HG03342 (cell line): ENCODE data around the gene MKRN2OS.

ENCODE experiments used
- ATAC-seq: cut with Tn5 transposase; IDR thresholded peaks from one replicate; pipeline ENCODE4 v1.9.1; 2021; ENCODE audit warnings: mild to moderate bottlenecking, moderate library complexity; ENCODE audit not compliant: unreplicated experiment

MKRN2OS gene, protein sequence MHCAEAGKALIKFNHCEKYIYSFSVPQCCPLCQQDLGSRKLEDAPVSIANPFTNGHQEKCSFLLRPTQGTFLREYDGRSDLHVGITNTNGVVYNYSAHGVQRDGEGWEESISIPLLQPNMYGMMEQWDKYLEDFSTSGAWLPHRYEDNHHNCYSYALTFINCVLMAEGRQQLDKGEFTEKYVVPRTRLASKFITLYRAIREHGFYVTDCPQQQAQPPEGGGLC

DNA sequence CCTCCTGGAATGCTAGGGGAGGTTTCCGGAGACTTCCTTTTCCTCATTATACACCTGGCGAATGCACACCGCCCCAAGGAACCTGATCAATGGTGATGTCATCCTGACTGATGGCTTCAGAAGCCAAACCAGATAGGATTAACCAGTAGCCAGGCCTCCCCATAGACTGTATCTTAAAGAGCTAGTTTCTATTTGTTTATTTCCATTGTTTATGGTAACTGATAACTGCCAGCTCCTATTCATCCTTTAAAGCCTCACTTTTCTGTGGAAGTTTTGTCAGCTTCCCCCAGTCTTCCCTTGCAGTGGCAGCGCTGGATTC, at the start of gene MKRN2OS:
Gene MKRN2OS (minus strand): TSS at position 27 of the 319 bp plus-strand sequence. CDS start 35 bp downstream, outside the sequence.
- ATAC-seq, result no peak

DNA sequence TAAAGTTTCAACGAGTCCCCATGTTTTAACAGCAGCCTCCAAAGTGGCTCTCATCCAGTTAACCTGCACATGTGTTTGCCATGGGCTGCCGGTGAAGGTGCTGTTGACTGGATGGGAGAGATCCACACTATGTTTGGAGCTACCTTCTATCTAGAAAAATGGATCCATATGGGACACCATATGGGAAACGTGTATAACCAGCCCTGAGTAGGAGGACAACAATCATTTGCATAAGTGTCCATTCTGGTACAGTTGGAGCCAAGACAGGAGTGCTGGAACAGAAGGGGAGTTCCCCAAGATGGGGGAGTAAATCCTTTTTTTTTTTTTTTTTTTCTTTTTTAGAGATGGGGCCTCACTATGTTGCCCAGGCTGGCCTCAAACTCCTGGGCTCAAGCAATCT, 48.2 kb upstream of the MKRN2OS start:
- ATAC-seq, result no peak

DNA sequence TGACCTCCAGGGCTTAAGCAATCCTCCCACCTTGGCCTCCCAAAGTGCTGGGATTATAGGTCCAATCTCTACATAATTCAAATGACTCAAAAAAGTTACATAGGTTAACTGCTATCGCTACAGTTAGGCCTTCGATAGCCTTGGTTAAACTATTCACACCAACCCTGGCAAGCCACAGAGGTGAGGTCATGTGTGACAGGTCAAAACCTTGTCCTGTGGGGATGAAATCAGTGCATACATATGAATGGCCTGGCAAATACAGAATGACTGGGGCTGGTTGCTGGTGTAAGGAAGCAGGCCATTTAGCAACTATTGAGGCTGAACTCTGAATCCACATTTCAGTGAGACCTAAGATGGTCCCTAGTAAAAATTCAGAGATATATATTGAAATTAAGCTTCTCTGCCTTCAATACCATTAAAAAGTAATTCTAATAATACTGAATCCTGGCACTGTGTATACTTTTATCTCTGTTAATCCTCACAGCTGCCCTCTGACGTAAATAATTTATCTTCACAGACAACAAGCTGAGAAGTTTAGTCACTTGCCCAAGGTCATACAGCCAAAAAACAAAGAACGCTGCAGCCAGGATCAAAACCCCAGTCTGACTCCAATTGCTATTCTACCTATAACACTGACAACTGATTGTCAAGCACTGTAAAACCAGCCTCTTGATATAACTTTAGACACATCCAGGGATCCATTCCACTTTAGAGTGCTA, 46.9 kb upstream of the MKRN2OS start:
- no peak for ATAC-seq

DNA sequence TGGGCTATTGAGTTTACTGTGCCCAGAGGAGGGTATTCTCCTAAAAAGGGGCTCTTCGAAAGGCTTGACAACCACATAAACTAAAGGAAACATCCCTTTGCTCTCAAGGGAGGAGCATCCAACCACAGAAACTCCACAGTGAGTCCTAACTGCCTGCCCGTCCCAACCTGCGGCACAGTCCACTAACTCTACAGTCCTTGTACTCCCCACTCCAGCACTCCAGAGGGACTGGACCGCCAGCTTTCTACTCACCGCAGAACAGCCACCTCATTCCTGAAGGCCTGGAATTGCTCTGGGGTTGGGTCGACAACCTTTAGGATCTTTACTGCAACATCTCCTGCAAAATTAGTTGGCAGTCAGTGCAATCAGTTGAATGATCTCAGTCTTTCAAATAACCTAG, 46.2 kb upstream of the MKRN2OS start:
- ATAC-seq, result no peak

DNA sequence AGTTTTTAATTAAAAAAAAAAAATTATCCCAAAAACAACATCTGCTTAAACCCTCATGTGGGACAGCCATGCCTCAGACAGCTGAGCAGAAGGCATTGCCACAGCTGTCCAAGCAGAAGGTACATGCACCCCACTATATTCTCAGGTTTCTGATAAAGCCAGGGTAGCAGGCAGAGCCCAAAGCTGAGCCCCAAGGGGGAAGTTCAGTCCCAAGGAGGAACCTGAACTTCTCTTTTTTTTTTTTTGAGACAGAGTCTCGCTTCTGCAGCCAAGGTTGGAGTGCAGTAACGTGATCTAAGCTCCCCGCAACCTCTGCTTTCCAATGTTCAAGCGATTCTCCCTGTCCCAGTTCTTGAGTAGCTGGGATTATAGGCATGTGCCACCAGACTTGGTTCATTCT, 44.8 kb upstream of the MKRN2OS start:
- no peak for ATAC-seq

DNA sequence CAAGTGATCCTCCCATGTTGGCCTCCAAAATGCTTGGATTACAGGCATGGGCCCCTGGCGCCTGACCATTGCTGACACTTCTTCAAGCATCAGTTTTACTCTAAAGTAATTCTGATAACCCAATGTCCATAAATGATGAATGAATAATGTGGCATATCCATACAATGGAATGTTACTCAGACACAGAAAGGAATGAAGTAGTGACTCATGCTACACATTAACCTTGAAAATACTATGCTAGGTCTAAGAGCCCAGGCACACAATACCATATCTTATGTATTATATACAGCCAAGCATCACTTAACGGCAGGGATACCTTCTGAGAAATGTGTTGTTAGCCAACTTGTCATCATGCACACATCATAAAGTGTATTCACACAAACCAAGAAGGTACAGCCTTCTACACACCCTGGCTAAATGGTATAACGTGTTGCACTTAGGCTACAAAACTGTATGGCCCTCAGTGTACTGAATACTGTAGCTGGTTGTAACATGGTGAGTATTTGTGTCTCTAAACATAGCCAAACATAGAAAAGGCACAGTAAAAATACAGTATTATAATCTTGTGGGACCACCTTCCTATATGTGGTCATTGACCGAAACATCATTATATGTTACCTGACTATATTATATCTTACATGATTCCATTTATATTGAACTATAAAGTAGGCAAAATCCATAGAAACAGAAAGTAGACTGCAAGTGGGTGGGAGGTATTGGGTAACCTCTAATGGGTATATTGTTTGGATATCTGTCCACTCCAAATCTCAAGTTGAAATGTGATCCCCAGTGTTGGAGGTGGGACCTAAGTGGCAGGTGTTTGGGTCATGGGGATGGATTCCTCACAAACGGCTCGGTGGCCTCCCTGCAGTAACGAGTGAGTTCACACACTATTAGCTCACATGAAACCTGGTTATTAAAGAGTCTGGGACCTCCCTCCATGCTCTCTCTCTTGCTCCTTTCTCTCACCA, 43.0 kb upstream of the MKRN2OS start:
- ATAC-seq, result no peak

DNA sequence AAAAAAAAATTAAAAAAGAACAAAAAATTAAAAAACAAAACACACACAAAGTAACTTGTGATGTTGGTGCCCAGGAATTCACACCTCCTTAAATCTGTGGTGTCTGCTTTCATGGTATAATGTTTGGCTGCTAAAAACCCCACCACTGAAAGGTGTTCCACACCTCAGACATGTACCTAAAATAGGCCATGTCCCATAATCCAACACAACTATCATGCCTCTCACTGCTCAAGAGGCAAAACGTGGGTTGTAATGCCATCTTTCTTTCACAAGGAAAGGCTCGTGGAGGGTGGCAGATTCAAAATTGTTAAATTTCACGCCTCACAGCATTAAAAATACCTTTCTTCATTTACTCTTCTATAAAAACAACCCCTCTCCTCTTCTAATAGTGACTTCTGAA, 41.1 kb upstream of the MKRN2OS start:
- no peak for ATAC-seq

DNA sequence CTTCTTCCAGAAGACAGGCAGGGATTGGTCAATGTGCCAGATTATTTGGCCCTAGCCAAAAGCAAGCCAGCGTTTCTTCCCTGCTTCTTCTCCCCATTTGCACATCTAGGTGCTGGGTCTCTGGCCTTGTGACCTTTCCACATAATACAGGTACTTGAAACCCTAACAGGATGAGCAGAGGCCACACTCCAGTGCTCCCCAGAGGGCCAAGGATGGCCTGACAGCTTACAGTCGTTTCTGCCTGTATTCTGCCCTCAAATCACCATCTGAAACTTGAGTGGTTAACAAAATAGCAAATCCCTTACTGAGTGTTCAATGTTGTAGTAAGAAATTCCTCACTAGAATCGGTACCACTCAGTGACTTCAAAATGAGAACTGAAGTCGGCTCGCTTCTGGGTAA, 40.7 kb upstream of the MKRN2OS start:
- no peak for ATAC-seq

DNA sequence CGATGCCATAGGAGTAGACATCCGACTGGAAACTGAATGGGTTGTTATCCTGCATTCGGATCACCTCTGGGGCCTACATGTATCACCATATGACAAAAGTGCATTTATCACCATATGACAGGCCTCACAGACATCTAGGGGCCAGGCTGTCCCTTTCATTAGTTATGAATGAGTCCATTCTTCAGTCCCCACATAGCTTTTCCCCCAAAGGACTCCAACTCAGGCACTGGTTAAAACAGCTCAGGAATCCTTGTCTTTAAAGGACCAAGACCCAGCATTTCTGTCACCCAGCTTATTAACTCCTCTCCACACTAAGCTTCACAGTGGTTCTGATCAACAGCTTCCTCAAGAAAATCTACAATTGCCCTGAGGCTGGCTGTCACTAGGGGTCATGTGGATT, 39.9 kb upstream of the MKRN2OS start:
- no peak for ATAC-seq

DNA sequence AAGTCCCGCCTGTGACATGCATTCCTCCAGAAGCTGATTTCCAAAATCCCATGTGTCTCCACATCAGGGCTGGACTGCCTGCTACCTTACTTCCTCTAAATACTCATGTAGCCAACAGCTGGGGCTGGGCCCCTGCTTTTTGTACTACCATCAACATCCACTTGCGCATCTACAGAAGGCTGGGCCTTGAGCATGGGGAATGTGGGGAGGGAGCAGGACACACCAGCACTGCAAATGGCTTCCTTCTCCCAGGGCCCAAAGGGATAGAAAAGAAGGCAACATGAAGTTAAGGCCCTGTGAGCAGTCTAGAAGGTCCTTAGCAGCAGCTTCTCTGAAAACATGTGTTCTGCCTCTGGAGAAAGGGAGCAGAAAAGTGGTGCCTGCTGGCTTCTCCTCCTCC, 38.8 kb upstream of the MKRN2OS start:
- ATAC-seq, result no peak

DNA sequence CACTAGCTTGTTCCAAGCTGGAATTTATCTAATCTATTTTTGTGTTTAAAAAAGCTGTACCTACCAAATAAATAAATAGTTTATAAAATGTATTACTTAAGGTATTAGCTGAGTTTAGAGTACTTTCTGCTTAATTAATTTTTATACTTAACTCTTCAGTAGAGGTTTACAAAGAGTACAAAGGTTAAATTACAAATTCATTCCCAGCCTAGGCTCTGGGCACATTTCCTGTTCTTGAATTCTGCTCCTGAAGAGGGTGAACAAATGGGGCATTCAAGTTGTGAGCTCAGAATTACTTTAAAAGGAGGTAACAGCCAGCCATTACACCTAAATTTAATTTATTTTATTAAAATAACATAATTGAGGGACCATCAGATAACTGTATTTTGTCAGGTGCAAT, 38.0 kb upstream of the MKRN2OS start:
- ATAC-seq, result no peak

DNA sequence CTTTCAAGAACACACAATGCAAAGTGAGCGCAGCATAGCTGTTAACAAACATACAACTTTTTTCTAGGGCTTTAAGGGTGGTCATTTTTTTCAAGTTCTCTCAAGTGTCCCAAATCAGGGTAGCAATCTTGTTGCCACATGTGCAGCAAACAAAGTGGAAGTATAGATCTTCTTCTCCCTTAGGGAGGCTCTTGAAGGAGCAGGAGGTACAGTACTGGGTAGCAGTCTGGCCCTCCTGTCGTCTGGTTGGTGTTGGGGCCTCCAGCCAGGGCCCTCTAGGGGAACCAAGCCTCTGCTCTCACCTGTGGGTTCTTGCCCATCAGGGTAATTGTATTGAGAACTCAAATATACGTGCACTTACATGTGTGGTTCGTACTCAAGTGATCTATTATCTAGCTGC, 37.4 kb upstream of the MKRN2OS start:
- ATAC-seq, result no peak

DNA sequence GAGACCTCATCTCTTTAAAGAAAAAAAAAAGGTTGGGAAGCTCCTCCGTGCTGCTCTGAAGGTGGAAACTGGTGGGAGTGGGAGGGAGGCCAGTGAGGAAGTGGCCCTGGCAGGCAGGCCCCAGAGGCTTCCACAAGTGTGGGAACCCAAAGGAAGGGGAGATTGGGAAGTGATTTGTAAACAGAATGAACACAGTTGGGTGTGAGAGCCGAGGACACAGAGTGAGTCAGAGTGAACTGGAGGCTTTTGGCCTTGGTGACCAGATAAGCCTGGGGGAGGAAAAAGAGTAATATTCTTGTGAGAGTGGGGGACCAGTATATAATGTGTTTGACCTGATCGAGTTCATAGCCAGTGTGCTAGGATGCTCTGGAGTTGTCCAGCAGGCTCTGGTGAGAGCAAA, 34.6 kb upstream of the MKRN2OS start:
- no peak for ATAC-seq

DNA sequence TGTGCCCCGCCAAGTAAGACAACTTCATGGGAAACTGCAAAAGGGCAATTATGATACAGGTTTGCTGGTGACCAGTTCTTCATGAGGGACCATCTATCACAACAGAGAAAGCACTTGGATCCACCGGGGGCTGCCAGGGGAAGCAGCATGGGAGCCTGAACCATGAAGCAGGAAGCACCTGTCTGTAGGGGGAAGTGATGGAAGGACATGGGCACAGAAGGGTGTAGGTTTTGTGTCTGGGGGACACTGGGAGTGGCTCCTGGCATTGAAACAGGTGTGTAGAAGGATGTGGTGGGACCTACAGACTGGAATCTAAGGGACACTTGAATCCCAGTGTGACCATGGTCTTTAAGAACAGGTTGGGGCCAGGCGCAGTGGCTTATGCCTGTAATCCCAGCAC, 34.2 kb upstream of the MKRN2OS start:
- ATAC-seq, result no peak

DNA sequence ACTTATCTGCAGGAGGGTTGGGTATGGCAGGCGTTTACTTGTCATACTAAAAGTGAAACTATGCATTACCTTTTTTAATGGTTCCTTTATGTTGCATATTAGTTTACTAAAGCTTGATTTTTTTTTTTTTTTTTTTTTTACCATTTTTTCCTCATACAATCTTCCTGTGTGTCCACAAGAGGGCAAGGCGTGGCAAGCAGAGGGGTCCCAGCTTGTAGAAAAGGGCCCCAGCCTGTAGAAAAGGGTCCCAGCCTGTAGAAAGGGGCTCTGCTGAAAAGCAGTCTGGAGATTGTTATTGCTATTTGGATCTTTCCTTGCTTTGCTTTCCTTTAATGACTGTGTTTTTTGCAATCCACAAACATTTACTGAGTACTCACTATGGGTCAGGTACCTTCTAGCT, 33.4 kb upstream of the MKRN2OS start:
- ATAC-seq, result no peak

DNA sequence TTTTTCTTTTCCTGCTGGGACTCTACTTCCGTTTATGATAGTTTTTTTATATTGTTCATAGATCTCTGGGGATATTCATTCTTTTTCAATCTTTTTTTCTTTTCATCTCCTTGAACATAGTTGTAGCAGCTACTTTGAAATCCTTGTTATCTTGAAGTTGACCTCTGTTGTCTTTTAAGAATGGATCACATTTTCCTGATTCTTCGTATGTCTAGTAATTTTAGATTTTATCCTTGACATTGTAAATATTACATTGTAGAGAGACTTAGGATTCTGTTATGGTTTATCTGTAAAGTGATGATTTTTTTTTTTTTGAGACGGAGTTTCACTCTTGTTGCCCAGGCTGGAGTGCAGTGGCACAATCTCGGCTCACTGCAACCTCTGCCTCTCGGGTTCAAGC, 32.1 kb upstream of the MKRN2OS start:
- ATAC-seq, result no peak

DNA sequence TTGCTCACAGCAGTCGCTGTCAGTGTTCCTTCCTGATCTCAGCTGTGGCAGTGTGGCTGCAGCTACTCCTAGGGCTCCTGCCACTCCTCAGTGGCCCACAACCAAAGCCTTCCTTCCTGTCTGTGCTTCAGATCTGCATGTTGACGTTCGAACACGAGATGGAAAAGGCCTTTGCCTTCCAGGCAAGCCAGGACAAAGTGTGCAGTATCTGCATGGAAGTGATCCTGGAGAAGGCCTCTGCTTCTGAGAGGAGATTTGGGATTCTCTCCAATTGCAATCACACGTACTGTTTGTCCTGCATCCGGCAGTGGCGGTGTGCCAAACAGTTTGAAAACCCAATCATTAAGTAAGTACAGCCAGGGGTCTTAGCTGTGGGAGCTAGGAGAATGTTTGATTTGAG, 29.4 kb upstream of the MKRN2OS start:
- no peak for ATAC-seq

DNA sequence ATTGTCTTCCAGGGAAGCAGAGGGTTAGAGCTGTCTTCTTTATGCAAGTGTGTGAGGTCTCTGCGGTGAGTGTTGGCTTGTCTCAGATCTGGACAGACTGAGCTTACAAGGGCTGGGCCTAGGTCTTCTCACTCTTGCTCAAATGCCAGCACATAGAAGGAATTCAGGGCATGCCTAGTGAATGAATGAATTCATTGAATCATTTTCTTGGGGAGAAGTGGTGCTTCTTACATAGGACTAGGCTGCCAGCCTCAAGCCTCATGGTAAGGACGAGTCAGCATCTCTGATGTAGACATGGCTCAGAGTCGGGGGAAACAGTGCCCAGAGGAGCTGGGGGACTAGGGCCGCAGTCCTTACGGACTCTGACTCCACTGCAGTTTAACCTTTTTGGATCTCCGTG, 28.8 kb upstream of the MKRN2OS start:
- ATAC-seq, result no peak

DNA sequence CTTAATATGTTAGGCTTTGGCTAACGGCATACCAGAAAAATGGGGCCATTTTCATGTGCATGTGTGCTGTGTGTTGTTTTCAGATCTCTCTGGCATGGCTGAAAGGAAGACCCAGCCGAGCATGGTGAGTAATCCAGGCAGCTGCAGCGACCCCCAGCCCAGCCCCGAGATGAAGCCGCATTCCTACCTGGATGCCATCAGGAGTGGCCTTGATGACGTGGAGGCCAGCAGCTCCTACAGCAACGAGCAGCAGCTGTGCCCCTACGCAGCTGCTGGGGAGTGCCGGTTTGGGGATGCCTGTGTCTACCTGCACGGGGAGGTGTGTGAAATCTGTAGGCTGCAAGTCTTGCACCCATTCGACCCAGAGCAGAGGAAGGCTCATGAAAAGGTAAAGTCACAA, 26.7 kb upstream of the MKRN2OS start:
- ATAC-seq, result no peak

DNA sequence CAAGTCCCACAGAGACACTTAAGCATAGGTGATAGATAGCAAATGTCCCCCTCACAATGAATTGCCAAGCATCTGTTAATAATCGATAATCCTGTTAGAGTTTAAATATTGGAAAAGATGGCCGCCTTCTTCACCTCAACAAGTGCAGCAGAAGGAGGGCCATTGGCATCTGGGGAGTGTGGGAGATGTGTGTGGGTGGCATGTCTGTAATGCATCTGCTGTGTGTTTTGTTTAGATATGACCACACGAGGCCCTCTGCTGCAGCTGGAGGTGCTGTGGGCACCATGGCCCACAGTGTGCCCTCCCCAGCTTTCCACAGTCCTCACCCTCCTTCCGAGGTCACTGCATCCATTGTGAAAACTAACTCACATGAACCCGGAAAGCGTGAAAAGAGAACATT, 24.5 kb upstream of the MKRN2OS start:
- no peak for ATAC-seq

DNA sequence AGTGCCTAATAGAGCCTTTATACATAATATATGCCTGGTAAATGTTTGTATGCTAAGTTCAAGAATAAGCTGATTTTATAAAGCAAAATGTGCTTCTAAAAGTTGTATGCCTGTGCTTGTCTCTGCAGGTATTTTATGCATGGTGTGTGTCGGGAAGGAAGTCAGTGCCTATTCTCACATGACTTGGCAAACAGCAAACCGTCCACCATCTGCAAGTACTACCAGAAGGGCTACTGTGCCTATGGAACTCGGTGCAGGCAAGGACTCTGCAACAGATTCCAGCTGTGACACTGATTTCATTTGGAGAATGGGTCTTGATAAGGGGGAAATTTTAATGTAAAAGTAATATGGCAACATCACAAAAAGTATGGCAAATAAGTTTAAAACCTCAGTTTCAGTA, 23.4 kb upstream of the MKRN2OS start:
- ATAC-seq, result no peak

DNA sequence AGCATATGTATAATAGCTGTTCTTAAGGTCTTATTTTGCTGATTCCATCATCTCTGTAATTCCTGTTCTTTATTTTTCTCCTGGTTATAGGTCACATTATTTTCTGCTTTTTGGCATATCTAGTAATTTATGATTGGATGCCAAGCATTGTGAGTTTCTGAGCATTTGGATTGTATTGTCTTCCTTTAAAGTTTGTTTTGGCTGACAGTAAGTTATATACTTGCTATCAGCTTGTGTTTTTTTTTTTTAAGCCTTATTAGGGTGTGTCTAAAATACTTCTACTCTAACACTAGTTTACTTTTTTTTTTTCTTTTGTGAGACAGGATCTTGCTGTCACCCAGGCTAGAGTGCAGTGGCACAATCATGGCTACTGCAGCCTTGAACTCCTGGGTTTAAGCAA, 21.7 kb upstream of the MKRN2OS start:
- no peak for ATAC-seq
